ENCODE data around the gene GHITM. TPM values are rescaled to one million over a fixed set of nuclear protein-coding genes. Genes with fewer than 3 reads are reported as not detected.
"Not testable (repeated sequence)": the region's sequence is repeated elsewhere in the genome, so short reads cannot be mapped to it uniquely, and the experiment has no call there.

The GHITM gene
- total RNA-seq, 2 experiments from 2014 or later, result 110 to 145 TPM

- no peak for DNase-seq
- Mint-ChIP-seq H3K27ac (no peak overlapping the region), H3K4me3 (no peak overlapping the region), H3K27me3 (no peaks in the 10 kb centered on the region), H3K36me3 (no peaks in the 10 kb centered on the region), H3K9me3 (ENCODE audit: low read depth) (no peaks in the 10 kb centered on the region), H3K4me1 (peaks cover 5% of the 10 kb centered on the region)
- CTCF ChIA-PET, result interaction anchor here (1.2 to 2.6 kb wide), 2 partner anchors 25 to 41 kb away, joined by 3 to 6 read pairs; no protein-coding TSS in a partner anchor
- ATAC-seq, result no peak
Measured at GRCh38 chr10:84172467-84173356, 33.4 kb downstream of the GHITM start.

- DNase-seq (no peak), ATAC-seq (no peak)
- Mint-ChIP-seq H3K4me3 (no peak within 1 kb of the TSS), H3K27me3 (no peaks in the 10 kb centered on the region), H3K9me3 (ENCODE audit: low read depth) (no peaks in the 10 kb centered on the region), H3K4me1 (peaks cover 5% of the 10 kb centered on the region), H3K27ac (no peak within 1 kb of the TSS), H3K36me3 (no peaks in the 10 kb centered on the region)
- CTCF ChIA-PET, result interaction anchor here (1.2 to 2.6 kb wide), 2 partner anchors 25 to 40 kb away, joined by 3 to 6 read pairs; no protein-coding TSS in a partner anchor
Measured at GRCh38 chr10:84173501-84173929, 34.2 kb downstream of the GHITM start, which contains the start of gene GPR15LG. TSS of gene GPR15LG (plus strand) at chr10:84173801. CDS start at chr10:84173852, 51 bp downstream.

GRCh38 chr10:84175436-84175835 is 36.1 kb downstream of the GHITM start:
- ATAC-seq, result no peak
- DNase-seq, result no peak

DNA sequence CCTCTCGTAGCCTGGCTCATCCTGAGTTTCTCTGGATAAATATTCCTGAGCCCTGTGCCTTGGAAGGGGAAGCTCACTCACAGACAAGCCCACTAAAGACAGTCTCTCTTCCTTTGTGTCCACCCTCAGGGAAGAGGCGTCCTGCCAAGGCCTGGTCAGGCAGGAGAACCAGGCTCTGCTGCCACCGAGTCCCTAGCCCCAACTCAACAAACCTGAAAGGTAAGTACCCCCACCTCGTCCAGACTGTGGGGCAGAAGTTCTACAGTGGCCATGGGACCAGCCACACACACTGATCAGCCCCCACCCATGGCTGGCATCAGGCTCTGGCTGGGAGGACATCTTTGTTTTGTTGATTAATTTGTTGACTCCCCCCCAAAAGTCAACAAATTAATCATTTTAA is 37.0 kb downstream of the GHITM start:
- CTCF ChIA-PET, result interaction anchor here (1.2 to 2.6 kb wide), 7 partner anchors 17 to 80 kb away, joined by 4 to 16 read pairs (median 4); no protein-coding TSS in a partner anchor
- H3K27ac Mint-ChIP-seq, result peak overlapping the region; percentile 76
- H3K36me3 Mint-ChIP-seq, result no peaks in the 10 kb centered on the region

More at GRCh38 chr10:84175436-84175835, 36.1 kb downstream of the GHITM start:
- Mint-ChIP-seq H3K27me3 (no peaks in the 10 kb centered on the region), H3K27ac (no peak overlapping the region), H3K9me3 (ENCODE audit: low read depth) (no peaks in the 10 kb centered on the region), H3K4me1 (peaks cover 5% of the 10 kb centered on the region), H3K36me3 (no peaks in the 10 kb centered on the region), H3K4me3 (no peak overlapping the region)
- CTCF ChIA-PET, result interaction anchor here (1.4 to 2.6 kb wide), 3 partner anchors 18 to 81 kb away, joined by 3 to 16 read pairs (median 7); no protein-coding TSS in a partner anchor

DNA sequence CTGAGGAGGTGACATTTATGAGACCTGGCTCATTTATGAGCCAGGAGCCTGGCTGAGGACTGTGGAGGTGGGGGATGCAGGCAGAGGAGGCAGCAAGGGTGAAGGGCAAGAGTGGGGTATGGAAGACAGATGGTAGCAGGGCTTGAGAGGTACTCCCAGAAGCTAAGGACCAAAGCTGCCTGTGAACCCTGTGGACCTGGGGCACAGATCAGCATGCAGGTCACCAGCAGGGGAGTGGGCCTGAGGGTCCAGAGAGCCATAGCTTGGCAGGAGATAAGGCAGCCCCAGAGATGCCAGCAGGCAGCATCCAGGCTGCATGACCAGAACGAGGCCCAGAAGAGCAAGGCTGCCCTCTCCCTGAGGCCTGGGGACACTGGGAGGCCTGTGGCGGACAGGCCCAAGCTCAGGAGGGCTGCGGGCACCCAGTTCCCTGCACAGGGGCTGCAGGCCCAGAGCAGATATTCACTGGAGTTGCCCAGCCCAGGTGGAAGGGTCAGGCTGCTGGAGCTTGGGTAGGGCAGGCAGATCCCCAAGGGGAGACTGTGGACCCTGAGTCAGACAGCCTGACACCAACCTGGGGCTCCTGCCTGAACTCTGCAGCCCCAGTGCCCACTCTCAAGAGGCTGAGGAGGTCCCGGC is 37.6 kb downstream of the GHITM start:
- Mint-ChIP-seq H3K27me3 (no peaks in the 10 kb centered on the region), H3K9me3 (ENCODE audit: low read depth) (no peaks in the 10 kb centered on the region), H3K4me3 (no peak overlapping the region), H3K27ac (peak overlapping the region; percentile 76), H3K36me3 (no peaks in the 10 kb centered on the region), H3K4me1 (peaks cover 5% of the 10 kb centered on the region)
- CTCF ChIA-PET, result interaction anchor here (1.0 to 2.6 kb wide), 10 partner anchors 8 to 79 kb away, joined by 3 to 16 read pairs (median 4); no protein-coding TSS in a partner anchor
- peak; percentile 47 for ATAC-seq
- DNase-seq, result no peak

More for the DNA sequence above, 37.0 kb downstream of the GHITM start:
- no peak overlapping the region for H3K4me3 Mint-ChIP-seq
- H3K4me1 Mint-ChIP-seq, result peaks cover 5% of the 10 kb centered on the region
- ATAC-seq (no peak), DNase-seq (peak; percentile 33)
- no peaks in the 10 kb centered on the region for H3K9me3 Mint-ChIP-seq (ENCODE audit: low read depth)
- no peaks in the 10 kb centered on the region for H3K27me3 Mint-ChIP-seq

DNA sequence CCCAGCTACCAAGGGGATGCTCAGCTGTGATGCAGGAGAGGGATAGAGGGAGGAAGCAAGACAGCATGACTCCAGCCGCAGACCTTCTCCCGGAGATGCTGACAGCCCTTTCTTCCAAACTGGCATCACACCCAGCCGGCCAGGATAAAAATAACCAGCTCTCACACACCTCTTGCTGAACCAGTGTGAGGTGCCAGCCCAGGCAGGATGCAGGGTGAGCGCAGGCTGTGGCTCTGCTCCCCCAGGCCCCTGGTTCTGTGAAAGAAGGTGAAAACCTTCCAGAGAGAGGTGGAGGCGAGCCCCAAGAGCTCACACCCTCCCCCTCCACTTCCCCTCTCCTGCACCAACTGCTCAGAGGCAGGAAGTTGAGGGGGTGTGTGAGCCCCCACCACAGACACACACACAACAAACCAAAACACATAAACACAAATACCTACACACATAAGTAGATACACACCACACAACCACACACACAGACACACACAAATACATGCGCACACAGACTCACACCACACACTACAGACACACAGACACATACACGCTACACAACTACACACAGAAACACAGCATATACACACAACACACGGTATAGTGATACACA is 38.3 kb downstream of the GHITM start:
- H3K4me1 Mint-ChIP-seq, result peaks cover 5% of the 10 kb centered on the region
- CTCF ChIA-PET, result interaction anchor here (1.0 to 2.6 kb wide), 10 partner anchors 9 to 79 kb away, joined by 3 to 16 read pairs (median 4); no protein-coding TSS in a partner anchor
- H3K9me3 Mint-ChIP-seq (ENCODE audit: low read depth), result no peaks in the 10 kb centered on the region
- ATAC-seq (peak; percentile 91), DNase-seq (peak; percentile 87)
- H3K27ac Mint-ChIP-seq, result no peak overlapping the region
- no peaks in the 10 kb centered on the region for H3K36me3 Mint-ChIP-seq
- no peak overlapping the region for H3K4me3 Mint-ChIP-seq
- no peaks in the 10 kb centered on the region for H3K27me3 Mint-ChIP-seq

- Mint-ChIP-seq H3K27ac (no peak overlapping the region), H3K9me3 (ENCODE audit: low read depth) (no peaks in the 10 kb centered on the region), H3K27me3 (no peaks in the 10 kb centered on the region), H3K4me3 (no peak overlapping the region), H3K4me1 (peaks cover 5% of the 10 kb centered on the region), H3K36me3 (no peaks in the 10 kb centered on the region)
- CTCF ChIA-PET, result interaction anchor here (1.0 to 2.6 kb wide), 7 partner anchors 10 to 78 kb away, joined by 3 to 16 read pairs (median 4); no protein-coding TSS in a partner anchor
- DNase-seq, result no peak
- no peak for ATAC-seq
Measured at GRCh38 chr10:84178160-84178609, 38.9 kb downstream of the GHITM start.

DNA sequence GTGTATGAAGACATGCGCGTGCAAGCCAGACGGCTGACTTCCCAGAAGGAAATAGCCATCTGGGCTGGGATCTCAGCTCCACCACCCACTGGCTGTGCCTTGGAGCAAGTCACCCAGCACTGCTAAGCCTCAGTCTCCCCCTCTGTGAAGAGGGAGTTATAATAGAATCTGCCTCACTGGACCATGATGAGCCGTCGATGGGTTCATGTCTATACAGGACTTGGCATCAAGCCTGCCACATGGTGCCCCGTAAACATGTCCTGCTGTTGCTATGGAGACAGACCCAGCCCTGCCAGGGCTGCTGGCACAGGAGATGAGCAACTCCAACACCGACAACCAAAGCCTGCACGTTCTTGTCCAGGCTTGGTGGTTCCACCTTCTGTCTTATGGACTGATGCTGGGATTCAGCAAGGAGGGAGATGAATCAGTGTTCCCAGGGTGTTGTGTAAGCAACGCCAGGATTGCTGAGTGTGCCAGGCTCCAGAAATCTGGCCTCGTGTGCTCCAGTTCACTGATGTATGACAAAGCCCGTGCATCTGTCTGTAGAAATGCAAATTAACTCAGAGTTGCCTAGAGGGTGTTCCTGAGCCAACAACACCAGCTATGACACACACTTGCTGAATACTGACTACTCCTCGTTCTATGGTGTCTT is 39.9 kb downstream of the GHITM start:
- Mint-ChIP-seq H3K4me3 (no peak overlapping the region), H3K27me3 (no peaks in the 10 kb centered on the region), H3K36me3 (no peaks in the 10 kb centered on the region), H3K27ac (no peak overlapping the region), H3K9me3 (ENCODE audit: low read depth) (no peaks in the 10 kb centered on the region), H3K4me1 (peaks cover 5% of the 10 kb centered on the region)
- no peak for ATAC-seq
- no peak for DNase-seq
- CTCF ChIA-PET, result no interaction called here

- peaks cover 11% of the 10 kb centered on the region for H3K4me1 Mint-ChIP-seq
- DNase-seq; ATAC-seq; H3K27ac Mint-ChIP-seq; H3K9me3 Mint-ChIP-seq (ENCODE audit: low read depth); H3K4me3 Mint-ChIP-seq; CTCF ChIA-PET; H3K27me3 Mint-ChIP-seq; H3K36me3 Mint-ChIP-seq: not testable (repeated sequence)
Measured at GRCh38 chr10:84180386-84180785, 41.1 kb downstream of the GHITM start.

DNA sequence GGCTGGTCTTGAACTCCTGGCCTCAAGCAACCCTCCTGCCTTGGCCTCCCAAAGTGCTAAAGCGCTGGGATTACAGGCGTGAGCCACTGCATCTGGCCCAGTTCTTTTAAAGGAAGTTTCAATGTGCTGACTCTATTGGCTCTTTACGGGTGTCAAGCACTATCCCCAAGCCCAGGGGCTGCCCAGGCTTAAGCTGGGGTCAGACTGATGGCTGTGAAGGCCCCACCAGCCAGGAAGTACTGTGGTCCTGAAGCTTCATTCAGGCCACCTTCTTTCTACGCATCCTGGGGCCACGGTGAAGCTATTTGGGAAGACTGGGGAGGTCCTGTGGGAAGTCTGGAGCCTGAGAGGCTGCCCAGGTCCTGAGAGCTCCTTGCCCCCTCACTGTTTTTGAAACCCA is 42.3 kb downstream of the GHITM start:
- Mint-ChIP-seq H3K4me3 (no peak overlapping the region), H3K4me1 (peaks cover 10% of the 10 kb centered on the region), H3K36me3 (no peaks in the 10 kb centered on the region), H3K9me3 (ENCODE audit: low read depth) (no peaks in the 10 kb centered on the region), H3K27ac (no peak overlapping the region), H3K27me3 (no peaks in the 10 kb centered on the region)
- DNase-seq (no peak), ATAC-seq (no peak)
- CTCF ChIA-PET, result interaction anchor here (0.9 kb wide), 1 partner anchor 25 kb away, joined by 3 read pairs; no protein-coding TSS in a partner anchor

GRCh38 chr10:84184517-84184916 is 45.2 kb downstream of the GHITM start:
- Mint-ChIP-seq H3K27ac (no peak overlapping the region), H3K9me3 (ENCODE audit: low read depth) (no peaks in the 10 kb centered on the region), H3K4me3 (no peak overlapping the region), H3K27me3 (no peaks in the 10 kb centered on the region), H3K4me1 (peaks cover 6% of the 10 kb centered on the region), H3K36me3 (no peaks in the 10 kb centered on the region)
- ATAC-seq (no peak), DNase-seq (no peak)
- CTCF ChIA-PET, result interaction anchor here (2.3 kb wide), 1 partner anchor 36 kb away, joined by 8 read pairs; no protein-coding TSS in a partner anchor

DNA sequence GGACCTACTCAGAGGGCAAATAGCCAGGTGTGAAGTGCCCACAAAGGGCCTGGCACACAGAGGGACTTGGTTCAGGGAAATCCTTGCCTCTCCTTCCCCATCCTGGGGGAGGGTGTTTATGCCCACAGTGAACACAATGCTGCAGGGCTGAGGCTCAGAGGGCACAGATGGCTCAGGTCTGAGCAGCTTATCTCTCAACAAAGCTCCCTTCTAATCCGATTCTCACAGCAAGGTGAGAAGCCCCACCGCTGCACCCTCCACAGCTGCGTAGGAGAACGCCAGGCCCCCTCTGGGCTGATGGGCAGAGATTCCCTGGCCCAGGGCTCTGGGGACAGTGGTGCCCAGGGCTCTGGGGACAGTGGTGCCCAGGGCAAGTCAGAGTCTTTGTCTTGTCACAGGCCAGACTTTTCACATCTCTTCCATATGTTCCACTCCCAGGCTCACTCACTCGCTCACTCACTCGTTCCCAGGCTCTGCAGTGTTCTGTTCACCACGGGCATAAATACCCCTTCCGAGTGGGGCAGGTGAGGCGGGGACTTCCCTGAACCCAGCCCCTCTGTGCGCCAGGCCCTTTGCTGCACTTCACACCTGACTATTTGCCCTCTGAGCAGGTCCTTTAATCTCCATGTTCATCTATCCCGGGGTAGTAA is 46.3 kb downstream of the GHITM start:
- ATAC-seq (no peak), DNase-seq (no peak)
- Mint-ChIP-seq H3K27ac (no peak overlapping the region), H3K4me1 (peaks cover 7% of the 10 kb centered on the region), H3K4me3 (no peak overlapping the region), H3K36me3 (no peaks in the 10 kb centered on the region), H3K9me3 (ENCODE audit: low read depth) (no peaks in the 10 kb centered on the region), H3K27me3 (no peaks in the 10 kb centered on the region)
- CTCF ChIA-PET, result interaction anchor here (2.3 kb wide), 1 partner anchor 38 kb away, joined by 8 read pairs; no protein-coding TSS in a partner anchor

Data from activated CD8-positive, alpha-beta memory T cell treated with anti-CD3 and anti-CD28 coated beads, Interleukin-2, amount 10 ng/mL, durations not matched to agents 7 days and 5 days (primary cell).